ENCODE results near the gene EFNA3.

DNA sequence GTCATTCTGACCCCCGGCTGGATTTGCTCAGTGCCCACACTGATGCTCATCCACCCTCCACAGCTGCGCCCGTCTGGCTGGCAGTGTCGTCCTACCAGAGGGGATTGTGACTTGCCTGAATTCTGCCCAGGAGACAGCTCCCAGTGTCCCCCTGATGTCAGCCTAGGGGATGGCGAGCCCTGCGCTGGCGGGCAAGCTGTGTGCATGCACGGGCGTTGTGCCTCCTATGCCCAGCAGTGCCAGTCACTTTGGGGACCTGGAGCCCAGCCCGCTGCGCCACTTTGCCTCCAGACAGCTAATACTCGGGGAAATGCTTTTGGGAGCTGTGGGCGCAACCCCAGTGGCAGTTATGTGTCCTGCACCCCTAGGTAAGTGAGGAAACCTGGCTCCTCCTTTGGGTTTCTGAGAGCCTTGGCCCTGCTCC, 20.8 kb upstream of the EFNA3 start:
- TF ChIP-seq, protein P1, sequence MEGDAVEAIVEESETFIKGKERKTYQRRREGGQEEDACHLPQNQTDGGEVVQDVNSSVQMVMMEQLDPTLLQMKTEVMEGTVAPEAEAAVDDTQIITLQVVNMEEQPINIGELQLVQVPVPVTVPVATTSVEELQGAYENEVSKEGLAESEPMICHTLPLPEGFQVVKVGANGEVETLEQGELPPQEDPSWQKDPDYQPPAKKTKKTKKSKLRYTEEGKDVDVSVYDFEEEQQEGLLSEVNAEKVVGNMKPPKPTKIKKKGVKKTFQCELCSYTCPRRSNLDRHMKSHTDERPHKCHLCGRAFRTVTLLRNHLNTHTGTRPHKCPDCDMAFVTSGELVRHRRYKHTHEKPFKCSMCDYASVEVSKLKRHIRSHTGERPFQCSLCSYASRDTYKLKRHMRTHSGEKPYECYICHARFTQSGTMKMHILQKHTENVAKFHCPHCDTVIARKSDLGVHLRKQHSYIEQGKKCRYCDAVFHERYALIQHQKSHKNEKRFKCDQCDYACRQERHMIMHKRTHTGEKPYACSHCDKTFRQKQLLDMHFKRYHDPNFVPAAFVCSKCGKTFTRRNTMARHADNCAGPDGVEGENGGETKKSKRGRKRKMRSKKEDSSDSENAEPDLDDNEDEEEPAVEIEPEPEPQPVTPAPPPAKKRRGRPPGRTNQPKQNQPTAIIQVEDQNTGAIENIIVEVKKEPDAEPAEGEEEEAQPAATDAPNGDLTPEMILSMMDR (IDR thresholded peaks at IDR 0.05) = no peak
- no peak for TF ChIP-seq POLR2A (IDR thresholded peaks at IDR 0.05)
